ENCODE results near the gene IGSF3. TPM values are rescaled to one million over a fixed set of nuclear protein-coding genes. Genes with fewer than 3 reads are reported as not detected.
A peak's percentile ranks its signal among the peaks of the same experiment; 100 is the strongest.

Gene IGSF3
- total and polyA plus RNA-seq, 10 of the 15 experiments (the other 5 are each of a cell fraction or from before 2014, with no cell fraction given): 1.4 to 18.0 (median 9.6) TPM

GRCh38 chr1:116586741-116587143 lies 80.8 kb downstream of the IGSF3 start (continued):
- TF ChIP-seq, protein P1, sequence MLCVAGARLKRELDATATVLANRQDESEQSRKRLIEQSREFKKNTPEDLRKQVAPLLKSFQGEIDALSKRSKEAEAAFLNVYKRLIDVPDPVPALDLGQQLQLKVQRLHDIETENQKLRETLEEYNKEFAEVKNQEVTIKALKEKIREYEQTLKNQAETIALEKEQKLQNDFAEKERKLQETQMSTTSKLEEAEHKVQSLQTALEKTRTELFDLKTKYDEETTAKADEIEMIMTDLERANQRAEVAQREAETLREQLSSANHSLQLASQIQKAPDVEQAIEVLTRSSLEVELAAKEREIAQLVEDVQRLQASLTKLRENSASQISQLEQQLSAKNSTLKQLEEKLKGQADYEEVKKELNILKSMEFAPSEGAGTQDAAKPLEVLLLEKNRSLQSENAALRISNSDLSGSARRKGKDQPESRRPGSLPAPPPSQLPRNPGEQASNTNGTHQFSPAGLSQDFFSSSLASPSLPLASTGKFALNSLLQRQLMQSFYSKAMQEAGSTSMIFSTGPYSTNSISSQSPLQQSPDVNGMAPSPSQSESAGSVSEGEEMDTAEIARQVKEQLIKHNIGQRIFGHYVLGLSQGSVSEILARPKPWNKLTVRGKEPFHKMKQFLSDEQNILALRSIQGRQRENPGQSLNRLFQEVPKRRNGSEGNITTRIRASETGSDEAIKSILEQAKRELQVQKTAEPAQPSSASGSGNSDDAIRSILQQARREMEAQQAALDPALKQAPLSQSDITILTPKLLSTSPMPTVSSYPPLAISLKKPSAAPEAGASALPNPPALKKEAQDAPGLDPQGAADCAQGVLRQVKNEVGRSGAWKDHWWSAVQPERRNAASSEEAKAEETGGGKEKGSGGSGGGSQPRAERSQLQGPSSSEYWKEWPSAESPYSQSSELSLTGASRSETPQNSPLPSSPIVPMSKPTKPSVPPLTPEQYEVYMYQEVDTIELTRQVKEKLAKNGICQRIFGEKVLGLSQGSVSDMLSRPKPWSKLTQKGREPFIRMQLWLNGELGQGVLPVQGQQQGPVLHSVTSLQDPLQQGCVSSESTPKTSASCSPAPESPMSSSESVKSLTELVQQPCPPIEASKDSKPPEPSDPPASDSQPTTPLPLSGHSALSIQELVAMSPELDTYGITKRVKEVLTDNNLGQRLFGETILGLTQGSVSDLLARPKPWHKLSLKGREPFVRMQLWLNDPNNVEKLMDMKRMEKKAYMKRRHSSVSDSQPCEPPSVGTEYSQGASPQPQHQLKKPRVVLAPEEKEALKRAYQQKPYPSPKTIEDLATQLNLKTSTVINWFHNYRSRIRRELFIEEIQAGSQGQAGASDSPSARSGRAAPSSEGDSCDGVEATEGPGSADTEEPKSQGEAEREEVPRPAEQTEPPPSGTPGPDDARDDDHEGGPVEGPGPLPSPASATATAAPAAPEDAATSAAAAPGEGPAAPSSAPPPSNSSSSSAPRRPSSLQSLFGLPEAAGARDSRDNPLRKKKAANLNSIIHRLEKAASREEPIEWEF (IDR thresholded peaks at IDR 0.05; ENCODE audit: insufficient replicate concordance, low read depth, low read length): peak; percentile 36
- TF ChIP-seq KAT2A (conservative IDR thresholded peaks at IDR 0.05; ENCODE audit: control insufficient read depth, low read depth, low read length) (no peak), ATF7 (IDR thresholded peaks at IDR 0.05; ENCODE audit: low read depth) (peak; percentile 56; the same call in 1 of the 2 replicates), CBFB (IDR thresholded peaks at IDR 0.05; ENCODE audit: low read depth) (no peak), RELB (IDR thresholded peaks at IDR 0.05; ENCODE audit: low read depth) (peak; percentile 85), RUNX3 (IDR thresholded peaks at IDR 0.05; ENCODE audit: low read length) (peak; percentile 60; the same call in 1 of the 2 replicates), NRF1 (conservative IDR thresholded peaks at IDR 0.05; ENCODE audit: low read depth, low read length) (no peak), PAX8 (IDR thresholded peaks at IDR 0.05) (no peak), TCF3 (IDR thresholded peaks at IDR 0.05; ENCODE audit: borderline replicate concordance, insufficient read depth, low read depth, low read length) (no peak), E2F8 (IDR thresholded peaks at IDR 0.05; ENCODE audit: low read depth, partially characterized antibody) (no peak), SPI1 (IDR thresholded peaks at IDR 0.05; ENCODE audit: borderline replicate concordance, insufficient read depth, low read depth, low read length) (peak; percentile 31; the same call in 1 of the 2 replicates), ZBED1 (IDR thresholded peaks at IDR 0.05; ENCODE audit: borderline replicate concordance) (no peak)
